Spleen (tissue), 7 donors: ENCODE data around the gene CYP2E1.

Experiments used
- CTCF ChIP-seq, 11 experiments: fragments of 200-600 bp in 7 of 11; fragments of 450-650 bp in 4 of 11; sonication (generic) in 4 of 11; IDR thresholded peaks in 8 of 11; conservative IDR thresholded peaks in 3 of 11; 1 replicate in 7 of 11; 2 replicates in 4 of 11; pipeline versions ENCODE4 v1.4.0 to v1.8.0; 2016 to 2021; ENCODE audit warnings: antibody characterized with exemption in 11 of 11, inconsistent platforms in 4 of 11, mild to moderate bottlenecking in 1 of 11
- POLR2AphosphoS5 ChIP-seq, 3 donors: sonication (generic); formaldehyde crosslinking; IDR thresholded peaks; one replicate each; pipeline ENCODE4 v1.5.1; 2017; ENCODE audit warnings: antibody characterized with exemption in 3 of 3
- donor health status: DM: no; HTN: no; CAD: no; lungs with moderate emphysema.
- donor health status: DM: no; HTN: no; CAD: no.
- donor health status: DM: no; HTN: no; CAD: no.

- TF ChIP-seq CTCF (IDR thresholded peaks at IDR 0.05 in 8 of 11, conservative IDR thresholded peaks at IDR 0.05 in 3 of 11) (no peak), POLR2AphosphoS5 (IDR thresholded peaks at IDR 0.05) (no peak)
Observed at GRCh38 chr10:133488354-133488753, 38.8 kb upstream of the CYP2E1 start.
